ENCODE data around the gene DCTN5.

DNA sequence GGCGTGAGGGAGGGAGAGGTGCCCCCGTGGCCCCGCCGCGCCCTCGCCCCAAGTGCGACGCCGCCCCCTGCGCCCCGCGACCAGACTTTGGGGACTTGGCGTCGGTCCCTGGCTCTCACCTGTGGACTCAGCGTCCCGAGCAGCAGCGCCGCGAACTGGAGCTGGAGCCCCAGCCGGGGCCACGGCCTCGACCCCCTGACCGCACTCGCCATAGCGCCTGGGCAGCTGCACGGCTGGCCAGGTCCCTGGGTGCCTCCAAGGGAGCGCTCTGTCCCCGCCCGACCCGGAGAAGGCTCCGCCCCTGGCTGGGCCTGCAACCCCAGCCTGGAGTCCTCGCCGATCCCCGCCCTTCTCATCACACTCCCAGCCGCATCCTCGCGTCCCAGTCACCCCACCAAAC lies 71.7 kb downstream of the DCTN5 start, which contains the start of gene ERN2:
- TF ChIP-seq, protein P1, sequence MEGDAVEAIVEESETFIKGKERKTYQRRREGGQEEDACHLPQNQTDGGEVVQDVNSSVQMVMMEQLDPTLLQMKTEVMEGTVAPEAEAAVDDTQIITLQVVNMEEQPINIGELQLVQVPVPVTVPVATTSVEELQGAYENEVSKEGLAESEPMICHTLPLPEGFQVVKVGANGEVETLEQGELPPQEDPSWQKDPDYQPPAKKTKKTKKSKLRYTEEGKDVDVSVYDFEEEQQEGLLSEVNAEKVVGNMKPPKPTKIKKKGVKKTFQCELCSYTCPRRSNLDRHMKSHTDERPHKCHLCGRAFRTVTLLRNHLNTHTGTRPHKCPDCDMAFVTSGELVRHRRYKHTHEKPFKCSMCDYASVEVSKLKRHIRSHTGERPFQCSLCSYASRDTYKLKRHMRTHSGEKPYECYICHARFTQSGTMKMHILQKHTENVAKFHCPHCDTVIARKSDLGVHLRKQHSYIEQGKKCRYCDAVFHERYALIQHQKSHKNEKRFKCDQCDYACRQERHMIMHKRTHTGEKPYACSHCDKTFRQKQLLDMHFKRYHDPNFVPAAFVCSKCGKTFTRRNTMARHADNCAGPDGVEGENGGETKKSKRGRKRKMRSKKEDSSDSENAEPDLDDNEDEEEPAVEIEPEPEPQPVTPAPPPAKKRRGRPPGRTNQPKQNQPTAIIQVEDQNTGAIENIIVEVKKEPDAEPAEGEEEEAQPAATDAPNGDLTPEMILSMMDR (IDR thresholded peaks at IDR 0.05) = no peak
- no peak for TF ChIP-seq POLR2A (IDR thresholded peaks at IDR 0.05)
